D721Med (cell line): ENCODE data around the gene CEP57.
"Not testable (repeated sequence)": the region's sequence is repeated elsewhere in the genome, so short reads cannot be mapped to it uniquely, and the experiment has no call there.

Experiments used
- DNase-seq: peaks from one replicate; pipeline ENCODE4 v3.0.0; 2011; ENCODE audit warnings: low spot score; ENCODE audit not compliant: insufficient read length
- FAIRE-seq: peaks from 2 replicates; lab custom pipeline; 2011; peaks lifted over from hg19 to GRCh38; lab: Jason Lieb, UNC
- TF ChIP-seq, protein P1 (sequence below): IDR thresholded peaks from 2 replicates; pipeline ENCODE4 v1.5.1; 2012; ENCODE audit warnings: mild to moderate bottlenecking, control low read depth; ENCODE audit not compliant: insufficient read depth; ENCODE audit errors: missing control alignments

Gene CEP57

DNA sequence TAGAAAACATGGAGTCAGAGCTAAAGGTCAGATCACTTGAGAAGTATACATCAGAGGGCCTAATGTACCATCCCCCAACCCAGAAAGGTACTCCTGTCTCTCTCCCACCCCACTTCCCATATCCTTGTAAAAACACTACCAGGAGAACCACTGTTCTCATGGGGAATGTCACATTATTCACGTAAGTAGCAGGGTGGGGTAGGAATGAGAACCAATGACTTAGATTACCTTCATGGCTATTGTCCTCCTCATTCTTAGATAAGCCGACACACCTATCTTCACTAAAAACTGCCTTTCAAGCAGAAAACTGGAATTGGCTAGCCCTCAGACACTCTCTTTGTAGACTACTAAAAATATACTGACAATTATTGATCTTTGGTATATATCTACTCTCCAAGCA is 63.6 kb downstream of the CEP57 start:
- no peak for DNase-seq
- no peak for FAIRE-seq
- TF ChIP-seq, protein P1, sequence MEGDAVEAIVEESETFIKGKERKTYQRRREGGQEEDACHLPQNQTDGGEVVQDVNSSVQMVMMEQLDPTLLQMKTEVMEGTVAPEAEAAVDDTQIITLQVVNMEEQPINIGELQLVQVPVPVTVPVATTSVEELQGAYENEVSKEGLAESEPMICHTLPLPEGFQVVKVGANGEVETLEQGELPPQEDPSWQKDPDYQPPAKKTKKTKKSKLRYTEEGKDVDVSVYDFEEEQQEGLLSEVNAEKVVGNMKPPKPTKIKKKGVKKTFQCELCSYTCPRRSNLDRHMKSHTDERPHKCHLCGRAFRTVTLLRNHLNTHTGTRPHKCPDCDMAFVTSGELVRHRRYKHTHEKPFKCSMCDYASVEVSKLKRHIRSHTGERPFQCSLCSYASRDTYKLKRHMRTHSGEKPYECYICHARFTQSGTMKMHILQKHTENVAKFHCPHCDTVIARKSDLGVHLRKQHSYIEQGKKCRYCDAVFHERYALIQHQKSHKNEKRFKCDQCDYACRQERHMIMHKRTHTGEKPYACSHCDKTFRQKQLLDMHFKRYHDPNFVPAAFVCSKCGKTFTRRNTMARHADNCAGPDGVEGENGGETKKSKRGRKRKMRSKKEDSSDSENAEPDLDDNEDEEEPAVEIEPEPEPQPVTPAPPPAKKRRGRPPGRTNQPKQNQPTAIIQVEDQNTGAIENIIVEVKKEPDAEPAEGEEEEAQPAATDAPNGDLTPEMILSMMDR, result no peak

DNA sequence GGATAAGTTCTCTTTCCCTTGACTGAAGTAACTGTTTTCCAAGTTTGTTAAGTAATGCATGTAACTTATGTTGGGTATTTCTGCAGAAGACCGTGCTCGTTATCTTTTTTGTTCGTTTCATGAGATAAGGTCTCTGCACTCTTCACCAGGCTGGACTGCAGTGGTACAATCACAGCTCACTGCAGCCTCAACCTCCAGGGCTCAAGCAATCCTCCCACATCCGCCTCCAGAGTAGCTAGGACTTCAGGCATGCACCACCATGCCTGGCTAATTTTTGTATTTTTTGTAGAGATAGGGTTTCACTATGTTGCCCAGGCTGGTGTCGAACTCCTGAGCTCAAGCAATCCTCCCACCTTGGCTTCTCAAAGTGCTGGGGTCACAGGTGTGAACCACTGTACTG is 64.1 kb downstream of the CEP57 start:
- not testable (repeated sequence) for FAIRE-seq

DNA sequence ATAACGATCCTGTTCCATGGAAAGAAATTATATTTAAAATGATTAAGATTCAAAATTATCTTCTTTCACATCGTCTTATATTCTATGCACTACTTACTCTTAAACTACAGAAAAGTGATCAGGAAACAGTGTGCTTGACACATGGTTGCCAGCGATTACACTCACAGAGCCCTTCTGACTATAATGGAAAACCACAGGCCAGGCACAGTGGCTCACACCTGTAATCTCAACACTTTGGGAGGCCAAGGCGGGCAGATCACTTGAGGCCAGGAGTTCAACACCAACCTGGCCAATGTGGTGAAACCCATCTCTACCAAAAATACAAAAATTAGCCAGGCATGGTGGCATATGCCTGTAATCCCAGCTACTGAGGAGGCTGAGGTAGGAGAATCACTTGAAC is 69.7 kb downstream of the CEP57 start:
- FAIRE-seq, DNase-seq: not testable (repeated sequence)

More for the DNA sequence above, 64.1 kb downstream of the CEP57 start:
- DNase-seq, result not testable (repeated sequence)

DNA sequence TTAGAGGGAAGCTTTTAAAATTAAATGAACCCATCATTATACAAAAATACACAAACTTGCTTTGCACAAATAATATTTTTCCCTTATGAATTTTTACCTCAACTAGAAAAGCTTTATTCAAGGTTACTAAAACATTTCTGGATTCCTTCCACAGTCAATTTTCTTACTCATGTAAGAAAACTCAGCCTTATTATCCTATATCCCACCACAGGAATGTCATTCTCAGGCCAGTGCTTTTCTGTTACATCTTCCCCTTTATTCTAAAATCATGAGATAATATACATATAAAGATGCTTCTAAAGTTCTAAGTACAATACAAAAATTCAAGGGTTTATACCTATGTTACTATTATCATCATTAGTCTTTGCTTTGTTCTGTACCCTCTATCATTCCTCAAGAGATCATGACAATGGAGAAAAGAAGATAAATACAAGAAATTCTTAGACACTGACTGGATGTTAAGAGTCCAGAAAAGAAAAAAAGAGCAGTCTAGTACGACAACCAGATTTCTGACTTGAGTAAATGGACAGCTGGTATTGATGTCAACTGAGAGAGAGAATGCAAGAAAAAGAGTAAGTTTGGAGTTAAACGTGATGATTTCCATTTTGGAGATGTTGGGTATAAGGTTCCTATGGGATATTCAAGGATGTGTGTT is 73.3 kb downstream of the CEP57 start:
- FAIRE-seq (no peak), DNase-seq (no peak)
- TF ChIP-seq, protein P1, result no peak

DNA sequence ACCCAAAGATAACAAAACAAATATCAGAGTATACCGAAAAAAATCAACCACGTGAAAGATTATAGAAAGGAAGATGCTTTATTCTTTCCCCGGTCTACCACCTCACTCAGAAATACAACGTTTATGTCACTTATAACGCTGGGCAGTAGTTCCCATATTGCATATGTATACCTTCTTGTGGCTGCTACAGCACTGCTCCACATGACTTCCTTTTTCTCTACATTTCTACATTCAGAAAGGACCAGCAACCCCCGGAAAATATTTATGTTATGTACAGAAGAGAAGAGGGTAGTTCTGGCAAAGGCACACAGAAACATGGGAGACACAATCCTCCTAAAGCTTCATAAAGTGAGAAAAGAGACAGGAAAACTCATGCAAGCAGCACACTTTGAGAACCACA is 76.8 kb downstream of the CEP57 start:
- DNase-seq (no peak), FAIRE-seq (no peak)
- TF ChIP-seq, protein P1, result no peak

DNA sequence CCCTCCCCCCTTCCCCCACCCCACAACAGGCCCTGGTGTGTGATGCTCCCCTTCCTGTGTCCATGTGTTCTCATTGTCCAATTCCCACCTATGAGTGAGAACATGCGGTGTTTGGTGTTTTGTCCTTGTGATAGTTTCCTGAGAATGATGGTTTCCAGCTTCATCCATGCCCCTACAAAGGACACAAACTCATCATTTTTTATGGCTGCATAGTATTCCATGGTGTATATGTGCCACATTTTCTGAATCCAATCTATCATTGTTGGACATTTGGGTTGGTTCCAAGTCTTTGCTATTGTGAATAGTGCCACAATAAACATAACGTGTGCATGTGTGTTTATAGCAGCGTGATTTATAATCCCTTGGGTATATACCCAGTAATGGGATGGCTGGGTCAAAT is 80.6 kb downstream of the CEP57 start:
- not testable (repeated sequence) for FAIRE-seq, DNase-seq

DNA sequence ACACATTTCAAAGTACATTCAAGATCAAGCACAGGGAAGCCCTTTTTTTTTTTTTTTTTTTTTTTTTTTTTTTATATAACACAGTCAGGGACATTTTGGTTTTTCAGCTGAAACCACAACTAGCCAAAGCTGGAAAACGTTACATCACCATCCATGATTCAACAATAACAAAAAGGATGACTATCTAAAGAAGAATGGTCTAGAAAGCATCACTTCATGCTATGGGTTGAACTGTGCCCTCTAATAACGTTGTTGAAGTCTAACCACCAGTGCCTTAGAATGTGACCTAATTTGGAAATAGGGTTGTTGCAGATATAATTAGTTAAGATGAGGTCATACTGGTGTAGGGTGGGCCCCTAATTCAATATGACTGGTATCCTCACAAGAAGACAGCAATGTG is 87.0 kb downstream of the CEP57 start:
- TF ChIP-seq, protein P1, result no peak
- no peak for FAIRE-seq

More for the DNA sequence above, 87.0 kb downstream of the CEP57 start:
- no peak for DNase-seq
